Measurements from ENCODE around the gene FOCAD.

DNA sequence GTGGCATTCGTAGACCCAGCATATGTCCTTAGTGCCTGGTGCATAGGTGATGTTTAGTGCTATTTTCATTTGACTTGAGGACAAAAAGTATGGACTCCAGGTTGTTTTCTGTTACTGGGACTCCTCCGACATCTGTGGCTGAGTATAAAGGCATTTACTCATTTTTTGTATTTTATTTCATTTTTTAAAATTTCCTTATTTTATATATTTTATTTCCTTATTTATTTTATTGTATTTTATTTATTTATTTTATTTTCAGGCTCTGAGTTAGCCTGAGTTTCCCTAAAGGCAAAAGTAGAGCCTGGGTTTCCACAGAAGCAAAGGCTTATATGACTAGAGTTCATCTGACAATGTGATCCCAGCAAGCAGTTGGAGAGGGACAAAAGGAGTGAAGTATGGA lies 91.6 kb downstream of the FOCAD start:
- no peak for TF ChIP-seq EZH2 (IDR thresholded peaks at IDR 0.05; ENCODE audit: borderline replicate concordance, low read length)
- TF ChIP-seq, protein P1, sequence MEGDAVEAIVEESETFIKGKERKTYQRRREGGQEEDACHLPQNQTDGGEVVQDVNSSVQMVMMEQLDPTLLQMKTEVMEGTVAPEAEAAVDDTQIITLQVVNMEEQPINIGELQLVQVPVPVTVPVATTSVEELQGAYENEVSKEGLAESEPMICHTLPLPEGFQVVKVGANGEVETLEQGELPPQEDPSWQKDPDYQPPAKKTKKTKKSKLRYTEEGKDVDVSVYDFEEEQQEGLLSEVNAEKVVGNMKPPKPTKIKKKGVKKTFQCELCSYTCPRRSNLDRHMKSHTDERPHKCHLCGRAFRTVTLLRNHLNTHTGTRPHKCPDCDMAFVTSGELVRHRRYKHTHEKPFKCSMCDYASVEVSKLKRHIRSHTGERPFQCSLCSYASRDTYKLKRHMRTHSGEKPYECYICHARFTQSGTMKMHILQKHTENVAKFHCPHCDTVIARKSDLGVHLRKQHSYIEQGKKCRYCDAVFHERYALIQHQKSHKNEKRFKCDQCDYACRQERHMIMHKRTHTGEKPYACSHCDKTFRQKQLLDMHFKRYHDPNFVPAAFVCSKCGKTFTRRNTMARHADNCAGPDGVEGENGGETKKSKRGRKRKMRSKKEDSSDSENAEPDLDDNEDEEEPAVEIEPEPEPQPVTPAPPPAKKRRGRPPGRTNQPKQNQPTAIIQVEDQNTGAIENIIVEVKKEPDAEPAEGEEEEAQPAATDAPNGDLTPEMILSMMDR (IDR thresholded peaks at IDR 0.05; ENCODE audit: low read length), result no peak
